Stimulated activated CD8-positive, alpha-beta memory T cell treated with anti-CD3 and anti-CD28 coated beads, Interleukin-15, amount 100 ng/mL, for 24 hours (primary cell): Measurements from ENCODE around the gene C6orf120.

Experiments
- DNase-seq: peaks from one replicate; pipeline ENCODE4 v3.0.0-alpha.2; 2020; ENCODE audit warnings: low read depth

Gene C6orf120

GRCh38 chr6:169701954-169702839, at the start of gene C6orf120, which contains the start of gene WDR27:
Gene C6orf120, plus strand, starts transcription at chr6:169702126. Its CDS starts 334 bp downstream, at chr6:169702460.
Gene WDR27, minus strand, starts transcription at chr6:169702029. Its CDS starts 13,024 bp downstream, at chr6:169689005.
- peak; percentile 98 for DNase-seq

GRCh38 chr6:169652896-169653295, 49.0 kb upstream of the C6orf120 start:
- no peak for DNase-seq

GRCh38 chr6:169653691-169654090, 48.2 kb upstream of the C6orf120 start:
- DNase-seq: no peak

DNA sequence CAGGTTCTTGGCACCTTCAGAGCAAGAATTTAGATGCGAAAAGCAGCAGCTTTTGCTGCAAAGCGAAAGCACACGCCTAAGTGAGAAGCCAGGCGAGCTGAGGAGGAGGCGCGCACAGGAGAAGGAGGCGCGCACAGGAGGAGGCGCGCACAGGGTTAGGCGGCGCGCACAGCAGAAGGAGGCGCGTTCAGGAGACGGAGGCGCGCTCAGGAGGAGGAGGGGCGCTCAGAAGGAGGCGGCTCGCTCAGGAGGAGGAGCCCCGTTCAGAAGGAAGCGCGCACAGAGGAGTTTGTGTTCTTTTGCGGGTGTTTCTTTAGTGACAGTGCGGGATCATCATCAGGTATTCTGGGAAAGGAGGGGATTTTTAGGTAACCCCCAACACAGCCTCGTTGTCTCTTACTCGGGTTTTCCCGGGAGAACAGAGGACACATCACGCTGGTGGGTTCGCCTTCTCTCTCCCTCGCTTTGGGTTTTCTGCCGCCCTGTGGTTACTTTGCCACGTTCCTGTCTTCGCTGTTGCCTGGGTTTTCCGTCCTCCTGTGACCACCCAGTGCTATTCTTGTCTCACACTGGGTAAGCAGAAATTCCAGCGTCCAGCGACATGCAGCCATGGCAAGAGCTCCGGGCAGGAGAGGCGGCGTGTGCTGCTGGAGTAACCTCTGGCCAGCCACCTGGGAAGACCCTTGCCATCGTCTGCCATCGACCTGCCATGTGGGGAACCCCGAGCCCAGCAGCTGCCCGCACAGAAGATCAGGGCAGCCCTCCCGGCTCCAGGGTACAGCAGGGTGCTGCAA, 47.1 kb upstream of the C6orf120 start:
- DNase-seq: peak; percentile 17

DNA sequence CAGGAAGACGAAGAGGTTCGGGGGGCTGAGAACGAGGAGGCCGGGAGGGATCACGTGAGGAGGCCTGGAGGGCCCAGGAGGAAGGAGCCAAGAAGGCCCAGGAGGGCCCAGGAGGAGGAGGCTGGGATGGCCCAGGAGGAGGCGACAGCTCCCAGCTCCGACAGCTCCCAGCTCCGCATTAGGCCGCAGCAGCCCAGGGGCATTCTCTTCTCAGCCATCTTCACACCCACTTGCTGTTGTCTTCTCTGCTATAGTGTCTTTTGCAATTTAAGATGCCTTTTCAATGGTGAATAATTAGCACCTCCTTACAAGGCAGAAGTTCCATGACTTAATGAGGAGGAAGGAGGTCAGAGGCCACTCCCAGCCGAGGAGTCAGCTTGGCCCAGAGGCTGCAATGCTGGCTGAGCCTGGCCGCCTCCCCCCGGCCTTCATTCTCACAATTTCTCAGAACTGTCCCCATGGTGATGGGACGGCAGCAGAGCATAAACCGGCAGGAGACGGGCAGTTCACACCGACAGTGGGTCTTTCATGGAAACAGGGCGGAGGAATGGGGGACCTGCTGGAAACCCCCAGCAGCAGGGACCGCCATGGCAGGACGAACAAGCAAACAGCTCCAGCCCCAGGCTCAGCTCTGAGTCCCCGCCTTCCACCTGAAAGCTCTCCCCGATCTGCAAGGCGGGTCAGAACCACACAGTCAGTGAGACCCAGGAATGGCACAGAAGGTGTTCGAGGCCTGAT, 45.2 kb upstream of the C6orf120 start:
- no peak for DNase-seq

DNA sequence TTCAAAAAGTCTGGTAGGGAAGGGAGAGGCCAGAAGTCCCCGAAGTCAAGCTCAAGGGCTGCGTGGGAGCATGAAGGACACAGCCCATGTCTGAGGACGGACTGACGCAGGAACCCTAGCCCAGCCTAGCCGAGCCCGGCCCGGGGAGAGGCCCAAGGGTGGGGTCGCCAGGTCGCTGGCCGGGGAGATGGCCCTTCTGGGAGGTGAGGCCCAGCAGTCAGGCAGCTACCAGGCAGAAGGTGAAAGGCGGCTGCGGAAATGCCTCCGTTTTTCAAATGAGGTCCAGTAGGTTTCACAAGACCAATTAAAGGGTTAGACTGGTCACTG, 44.7 kb upstream of the C6orf120 start:
- DNase-seq: no peak

GRCh38 chr6:169659820-169660610, 41.9 kb upstream of the C6orf120 start:
- DNase-seq: no peak

DNA sequence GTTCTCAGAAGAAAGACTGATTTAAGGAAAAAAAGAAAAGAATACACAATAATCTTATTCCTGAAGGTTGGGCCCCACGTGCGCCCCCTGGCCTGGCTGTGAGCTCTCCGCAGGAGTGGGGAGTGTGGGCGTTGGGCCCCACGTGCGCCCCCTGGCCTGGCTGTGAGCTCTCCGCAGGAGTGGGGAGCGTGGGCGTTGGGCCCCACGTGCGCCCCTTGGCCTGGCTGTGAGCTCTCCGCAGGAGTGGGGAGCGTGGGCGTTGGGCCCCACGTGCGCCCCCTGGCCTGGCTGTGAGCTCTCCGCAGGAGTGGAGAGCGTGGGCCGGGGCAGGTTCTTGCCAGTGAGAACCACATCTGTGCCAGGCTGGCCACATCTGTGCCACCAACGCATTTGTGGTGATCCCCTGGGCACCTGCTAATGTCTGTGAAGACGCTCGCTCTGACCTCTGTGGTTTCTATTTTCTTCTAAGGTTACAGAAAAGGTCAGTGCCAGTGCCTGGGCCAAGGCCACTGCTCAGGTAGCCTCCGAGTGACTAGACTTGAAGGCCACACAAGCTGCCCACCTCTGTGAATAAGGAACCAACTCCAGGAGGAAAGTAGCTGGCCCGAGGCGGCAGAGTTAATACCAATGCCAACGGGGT, 41.1 kb upstream of the C6orf120 start:
- DNase-seq: no peak

DNA sequence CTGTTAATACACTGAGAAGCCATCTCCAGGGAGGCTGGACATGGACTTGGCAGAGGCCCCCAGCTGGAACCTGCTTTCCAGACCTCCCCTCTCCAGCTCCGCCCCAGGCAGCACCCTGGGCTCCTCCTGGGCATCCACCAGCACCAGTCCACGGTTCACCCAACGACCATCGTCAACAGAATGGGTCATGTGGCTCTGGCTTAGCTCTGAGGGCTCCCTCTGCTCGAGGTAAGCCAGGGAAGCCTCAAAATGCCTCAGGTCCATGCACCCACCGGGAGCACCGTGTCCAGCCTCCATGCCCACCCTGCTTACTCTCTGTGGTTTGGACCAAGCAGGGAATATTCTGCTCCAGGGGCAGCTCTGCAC, 40.6 kb upstream of the C6orf120 start:
- no peak for DNase-seq

- DNase-seq: no peak
Observed at GRCh38 chr6:169663468-169663867, 38.5 kb upstream of the C6orf120 start.

DNA sequence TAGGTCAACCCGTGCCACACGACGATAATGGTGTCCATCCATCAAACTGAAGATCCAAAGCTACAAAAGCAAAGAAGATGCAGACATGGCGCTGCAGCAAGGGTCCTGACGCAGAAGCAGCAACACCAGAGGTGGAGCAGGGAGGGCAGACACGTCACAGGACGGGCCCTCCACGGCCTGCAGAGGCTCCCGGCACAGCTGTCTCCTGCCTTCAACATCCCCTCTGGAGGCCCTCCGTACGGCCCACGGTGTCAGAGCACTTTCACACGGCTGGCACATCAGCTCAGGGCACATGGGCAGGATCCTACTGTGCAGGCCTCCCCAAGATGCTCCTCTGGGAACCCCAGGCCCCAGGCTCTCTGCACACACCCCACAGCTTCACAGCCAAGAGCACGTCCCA, 37.7 kb upstream of the C6orf120 start:
- DNase-seq: no peak

GRCh38 chr6:169665289-169665688, 36.6 kb upstream of the C6orf120 start:
- no peak for DNase-seq

GRCh38 chr6:169666441-169666840, 35.5 kb upstream of the C6orf120 start:
- no peak for DNase-seq

- no peak for DNase-seq
Observed at GRCh38 chr6:169667716-169668115, 34.2 kb upstream of the C6orf120 start.

GRCh38 chr6:169668203-169668847, 33.6 kb upstream of the C6orf120 start:
- no peak for DNase-seq

DNA sequence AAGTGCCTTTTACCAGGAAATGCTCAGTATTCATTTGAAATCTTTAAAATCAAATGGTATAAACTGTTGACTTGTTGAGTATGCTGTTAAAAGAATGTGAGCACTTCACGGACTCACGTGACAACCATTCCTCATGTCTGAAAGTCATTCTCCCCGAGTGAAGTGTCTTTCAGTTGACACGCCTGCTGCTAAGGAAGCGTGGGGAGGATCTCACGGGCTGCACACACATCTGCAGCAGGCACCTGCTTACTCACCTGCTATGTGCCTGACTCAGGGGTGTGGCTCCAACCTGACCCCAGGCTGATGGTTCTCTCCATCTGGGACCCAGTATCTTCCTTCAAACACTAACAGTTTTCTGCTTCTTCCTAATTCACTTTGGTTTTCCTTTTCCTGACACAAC, 32.8 kb upstream of the C6orf120 start:
- DNase-seq: no peak

GRCh38 chr6:169669889-169670288, 32.0 kb upstream of the C6orf120 start:
- no peak for DNase-seq

- DNase-seq: no peak
Observed at GRCh38 chr6:169671563-169671962, 30.4 kb upstream of the C6orf120 start.

DNA sequence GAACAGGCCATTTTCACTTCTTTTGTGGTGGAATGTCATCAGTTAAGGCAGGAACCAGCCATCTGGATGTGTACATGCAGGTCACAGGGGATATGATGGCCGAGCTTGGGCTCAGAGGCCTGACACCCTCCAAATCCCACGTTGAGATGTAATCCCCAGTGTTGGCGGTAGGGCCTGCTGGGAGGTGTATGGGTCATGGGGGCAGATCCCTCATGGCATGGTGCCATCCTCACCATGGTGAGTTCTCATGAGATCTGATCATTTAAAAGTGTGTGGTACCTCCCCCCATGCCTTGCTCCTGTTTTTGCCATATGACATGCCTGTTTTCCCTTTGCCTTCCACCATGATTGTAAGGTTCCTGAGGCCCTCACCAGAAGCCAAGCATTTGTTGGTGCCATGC, 26.9 kb upstream of the C6orf120 start:
- no peak for DNase-seq

GRCh38 chr6:169677096-169677495, 24.8 kb upstream of the C6orf120 start:
- DNase-seq: no peak

DNA sequence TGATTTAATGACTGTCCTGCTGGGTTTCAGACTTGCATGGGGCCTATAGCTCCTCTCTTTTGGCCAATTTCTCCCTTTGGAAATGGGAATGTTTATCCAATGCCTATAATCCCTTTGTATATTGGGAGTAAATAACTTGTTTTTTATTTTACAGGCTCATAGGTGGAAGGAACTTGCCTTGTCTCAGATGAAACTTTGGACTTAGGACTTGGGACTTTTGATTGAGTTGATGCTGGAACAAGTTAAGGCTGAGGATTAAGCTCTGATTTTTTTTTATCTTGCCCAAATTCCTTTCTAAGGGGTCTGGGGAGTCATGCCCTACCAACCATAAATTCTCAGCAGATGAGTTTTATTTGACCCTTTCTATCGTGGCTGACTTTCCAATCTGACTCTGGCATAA, 23.6 kb upstream of the C6orf120 start:
- no peak for DNase-seq
